Lower leg skin (tissue), 3 donors: ENCODE results near the gene MTMR2.

Source experiments
- CTCF ChIP-seq, 3 donors: fragments of 450-650 bp; IDR thresholded peaks; one replicate each; pipeline ENCODE4 v1.5.1; 2016; ENCODE audit warnings: antibody characterized with exemption in 3 of 3, mild to moderate bottlenecking in 3 of 3, moderate library complexity in 2 of 3
- POLR2A ChIP-seq, 2 donors: fragments of 450-650 bp; IDR thresholded peaks; one replicate each; pipeline ENCODE4 v1.6.1; 2016 to 2017; ENCODE audit warnings: antibody characterized with exemption in 2 of 2, mild to moderate bottlenecking in 1 of 2, moderate library complexity in 1 of 2

- no peak for TF ChIP-seq CTCF (IDR thresholded peaks at IDR 0.05)
- no peak for TF ChIP-seq POLR2A (IDR thresholded peaks at IDR 0.05)
These were observed 26.2 kb downstream of the MTMR2 start for GRCh38 chr11:95897731-95898130.
